Measurements from ENCODE around the gene S100Z.
"Not testable (repeated sequence)": the region's sequence is repeated elsewhere in the genome, so short reads cannot be mapped to it uniquely, and the experiment has no call there.

S100Z gene

DNA sequence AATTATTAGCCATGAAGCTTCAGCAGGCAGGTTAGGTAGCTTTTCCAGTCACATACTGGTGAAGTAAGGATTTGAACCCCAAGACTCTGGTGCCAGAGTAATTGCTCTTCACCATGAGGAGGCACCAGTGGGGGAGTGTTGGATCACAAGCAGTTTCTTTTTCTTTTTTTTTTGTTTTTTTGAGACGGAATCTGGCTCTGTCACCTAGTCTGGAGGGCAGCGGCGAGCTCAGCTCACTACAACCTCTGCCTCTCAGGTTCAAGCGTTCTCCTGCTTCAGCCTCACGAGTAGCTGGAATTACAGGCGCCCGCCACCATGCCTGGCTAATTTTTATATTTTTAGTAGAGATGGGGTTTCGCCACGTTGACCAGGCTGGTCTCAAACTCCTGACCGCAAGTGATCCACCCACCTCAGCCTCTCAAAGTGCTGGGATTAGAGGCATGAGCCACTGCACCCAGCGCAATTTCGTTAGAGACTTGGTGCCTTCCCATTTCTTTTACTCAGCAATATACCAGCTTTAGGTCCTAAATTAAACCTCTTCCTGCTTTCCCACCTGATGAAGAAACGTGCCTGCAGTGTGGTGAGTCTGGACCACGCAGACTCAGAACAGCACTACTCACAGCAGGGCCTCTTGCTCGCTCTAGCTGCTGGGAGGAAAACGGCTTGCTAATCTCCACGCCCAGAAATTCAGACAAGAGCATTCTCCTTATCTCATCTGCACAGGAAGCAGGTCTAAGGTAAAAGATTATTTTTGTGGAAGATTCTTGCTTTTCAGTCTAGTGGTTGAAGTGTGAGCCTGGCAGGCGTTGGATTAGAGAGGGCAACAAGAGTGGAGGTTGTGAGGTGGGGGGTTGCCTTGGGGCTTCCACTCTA lies at the start of gene S100Z:
S100Z (plus strand) TSS at position 596 of the 873 bp plus-strand sequence. CDS start 25,346 bp downstream, outside the sequence.
- no peak for DNase-seq (ENCODE audit: low read depth in 1 of 2, low spot score in 1 of 2)

GRCh38 chr5:76800579-76800978 lies 49.2 kb upstream of the S100Z start:
- no peak for DNase-seq (ENCODE audit: low read depth in 1 of 2, low spot score in 1 of 2)

- DNase-seq (ENCODE audit: low read depth in 1 of 2, low spot score in 1 of 2): no peak
Observed at GRCh38 chr5:76801159-76801802, 48.5 kb upstream of the S100Z start.

GRCh38 chr5:76801803-76802195 lies 48.0 kb upstream of the S100Z start:
- DNase-seq (ENCODE audit: low read depth in 1 of 2, low spot score in 1 of 2): no peak

DNA sequence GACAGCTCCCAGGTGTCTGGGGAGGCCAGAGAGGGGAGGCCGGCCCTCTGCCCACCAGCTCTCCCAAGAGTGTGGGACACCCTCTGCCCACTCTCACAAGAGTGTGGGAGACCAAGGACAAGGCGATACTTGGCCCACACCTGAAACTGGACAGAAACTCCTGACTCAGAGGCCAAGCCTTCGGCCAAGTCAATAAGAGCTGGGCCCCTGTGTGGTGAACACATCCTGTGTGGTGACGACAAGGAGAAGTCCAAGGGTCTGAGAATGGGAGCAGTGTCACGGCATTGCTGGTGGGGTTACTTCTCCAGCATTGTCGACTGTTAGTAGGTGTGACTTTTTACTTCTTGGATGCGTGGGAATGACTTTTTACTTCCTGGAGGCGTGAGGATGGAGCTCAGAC lies 45.5 kb upstream of the S100Z start:
- no peak for DNase-seq (ENCODE audit: low read depth in 1 of 2, low spot score in 1 of 2)

DNA sequence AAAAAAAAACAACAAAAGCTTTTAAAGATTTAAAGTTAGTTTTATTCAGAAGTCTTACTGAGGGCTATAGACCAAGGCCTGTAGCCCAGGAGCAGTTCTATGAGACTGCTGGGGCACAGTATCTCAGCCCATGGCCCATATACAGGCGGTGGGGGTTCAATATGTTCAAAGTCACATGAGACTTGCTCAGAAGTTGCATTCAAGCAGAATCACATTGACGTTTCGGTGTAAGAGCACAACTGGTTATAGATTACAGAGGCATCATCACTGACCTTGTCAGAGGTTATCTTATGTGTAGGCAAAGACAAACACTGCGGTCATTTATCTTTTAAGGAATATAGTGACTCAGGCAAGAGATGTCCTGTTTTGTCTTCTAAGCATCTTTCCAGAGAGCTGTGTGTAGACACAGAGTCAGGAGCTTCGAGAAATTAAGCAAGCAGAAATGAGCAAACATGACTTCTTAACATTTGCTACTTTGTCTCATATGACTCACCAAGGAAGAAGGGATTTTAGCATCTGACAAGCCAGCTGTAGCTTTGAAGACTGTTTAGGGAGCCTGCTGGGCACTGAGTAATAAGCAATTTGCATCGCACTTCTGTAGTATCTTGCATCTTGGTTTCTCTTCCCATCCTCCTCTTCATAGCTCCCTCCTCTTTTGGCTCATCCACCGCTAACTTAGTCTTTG lies 43.9 kb upstream of the S100Z start:
- DNase-seq (ENCODE audit: low read depth in 1 of 2, low spot score in 1 of 2): no peak

- DNase-seq (ENCODE audit: low read depth in 1 of 2, low spot score in 1 of 2): no peak
Observed at GRCh38 chr5:76807296-76807695, 42.5 kb upstream of the S100Z start.

GRCh38 chr5:76808141-76808691 lies 41.6 kb upstream of the S100Z start:
- no peak for DNase-seq (ENCODE audit: low read depth in 1 of 2, low spot score in 1 of 2)

DNA sequence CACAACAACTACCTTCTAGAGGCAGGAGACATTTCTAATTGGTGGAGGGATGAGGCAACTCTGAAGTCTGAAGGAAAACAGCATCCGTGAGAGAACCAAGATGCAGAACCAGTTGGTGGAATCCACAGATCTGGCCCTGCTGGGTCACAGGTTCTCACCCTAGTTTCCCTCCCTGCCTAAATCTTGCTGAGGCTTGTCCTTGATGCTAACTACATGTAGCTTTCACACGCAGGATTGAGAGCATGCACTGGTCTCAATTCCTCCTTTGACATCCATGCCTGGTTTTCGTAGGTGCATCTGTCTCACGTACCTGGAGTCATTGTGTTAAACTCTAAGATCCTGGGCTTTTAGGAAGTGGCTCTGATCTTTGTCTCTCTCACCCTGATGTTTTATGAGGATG lies 40.7 kb upstream of the S100Z start:
- DNase-seq (ENCODE audit: low read depth in 1 of 2, low spot score in 1 of 2): no peak

- DNase-seq (ENCODE audit: low read depth in 1 of 2, low spot score in 1 of 2): no peak
Observed at GRCh38 chr5:76810236-76810635, 39.6 kb upstream of the S100Z start.

GRCh38 chr5:76811214-76811613 lies 38.6 kb upstream of the S100Z start:
- DNase-seq (ENCODE audit: low read depth in 1 of 2, low spot score in 1 of 2): no peak

GRCh38 chr5:76812209-76812608 lies 37.6 kb upstream of the S100Z start:
- not testable (repeated sequence) for DNase-seq (ENCODE audit: low read depth in 1 of 2, low spot score in 1 of 2)

GRCh38 chr5:76813982-76814562 lies 35.7 kb upstream of the S100Z start:
- DNase-seq (ENCODE audit: low read depth in 1 of 2, low spot score in 1 of 2): no peak

GRCh38 chr5:76816110-76816831 lies 33.5 kb upstream of the S100Z start:
- no peak for DNase-seq (ENCODE audit: low read depth in 1 of 2, low spot score in 1 of 2)

- peak; percentile 21 to 48 for DNase-seq (ENCODE audit: low read depth in 1 of 2, low spot score in 1 of 2)
Observed at GRCh38 chr5:76818844-76819831, 30.7 kb upstream of the S100Z start, which contains the start of gene F2RL1. Gene F2RL1 (plus strand): TSS chr5:76819030. CDS start chr5:76819183, 153 bp downstream.

DNA sequence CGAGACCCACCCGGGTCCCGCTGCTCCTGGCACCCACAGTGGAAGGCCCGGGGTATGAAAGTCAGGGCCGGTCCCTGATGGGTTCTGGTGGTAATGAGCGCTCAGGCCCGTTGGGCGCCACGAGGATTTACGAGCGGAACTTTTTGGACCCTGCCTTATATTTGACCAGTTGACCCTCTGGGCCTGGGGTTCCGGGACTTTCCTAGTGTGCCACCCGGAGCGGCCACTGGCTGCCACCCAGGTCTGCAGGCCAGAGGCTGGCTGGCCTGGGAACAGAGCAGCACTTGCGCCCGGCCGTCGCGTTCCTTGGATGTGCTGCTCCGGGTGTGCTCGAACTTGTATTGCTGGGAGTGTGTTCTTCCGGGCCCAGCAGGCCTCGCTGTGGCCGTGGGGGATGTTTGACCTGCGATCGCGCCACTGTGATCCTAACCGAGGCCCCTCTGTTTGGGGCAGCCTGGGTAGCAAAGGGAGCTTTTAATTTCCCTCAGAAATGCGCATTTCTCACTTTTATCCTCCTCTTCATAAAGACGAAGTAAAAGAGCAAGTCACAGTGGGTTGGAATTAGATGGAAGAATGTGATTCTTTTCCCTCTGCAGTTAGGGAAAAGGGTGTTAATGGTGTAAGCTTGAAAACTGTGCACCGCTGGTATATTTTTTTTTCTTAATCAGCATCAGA lies 29.8 kb upstream of the S100Z start:
- DNase-seq (ENCODE audit: low read depth in 1 of 2, low spot score in 1 of 2): no peak

DNA sequence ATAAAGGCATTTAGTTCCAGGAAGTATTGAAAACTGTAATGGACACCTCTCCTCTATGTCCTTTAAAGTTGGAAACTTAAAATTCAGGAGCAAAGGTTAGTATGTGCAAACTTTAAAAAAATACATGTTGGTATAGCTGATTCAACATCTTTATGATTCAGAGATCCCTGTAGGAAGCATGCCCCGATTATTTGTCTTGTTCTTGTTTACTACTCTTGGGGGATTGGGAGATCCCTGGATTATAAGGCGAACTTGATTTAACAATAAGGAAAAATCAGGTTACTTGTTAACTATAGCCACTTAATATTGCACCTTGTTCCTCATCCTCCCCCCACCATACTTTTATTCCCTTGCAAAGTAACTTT lies 29.3 kb upstream of the S100Z start:
- no peak for DNase-seq (ENCODE audit: low read depth in 1 of 2, low spot score in 1 of 2)

DNA sequence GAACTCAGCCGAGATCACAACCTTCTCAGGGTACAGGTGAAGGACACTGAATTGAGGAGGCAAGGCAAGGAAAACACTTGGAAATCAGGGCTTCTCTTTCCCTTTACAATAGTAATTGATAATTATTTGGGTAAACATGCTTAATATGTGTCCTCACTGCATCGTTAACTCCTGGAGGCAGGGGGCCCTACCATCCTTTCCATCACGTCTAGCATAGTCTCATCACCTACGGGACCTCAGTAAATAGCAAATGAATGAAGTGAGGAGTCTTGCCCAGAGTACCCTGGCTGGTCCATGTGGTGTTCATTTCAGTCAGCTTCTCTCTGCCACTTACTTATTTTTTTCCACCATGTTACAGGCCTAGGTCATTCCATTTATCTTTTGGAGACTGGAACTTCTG lies 28.7 kb upstream of the S100Z start:
- DNase-seq (ENCODE audit: low read depth in 1 of 2, low spot score in 1 of 2): no peak
